ENCODE data around the gene RAB23.

RAB23 gene

GRCh38 chr6:57141451-57142177 lies 80.5 kb downstream of the RAB23 start:
- Histone ChIP-seq H3K4me2 (ENCODE audit: low read depth, low read length, poor library complexity, severe bottlenecking) (no peak overlapping the region), H3K27me3 (ENCODE audit: low read length) (no peaks in the 10 kb centered on the region)

GRCh38 chr6:57138026-57138425 lies 84.1 kb downstream of the RAB23 start:
- Histone ChIP-seq H4K20me1 (ENCODE audit: low read depth, low read length) (no peaks in the 10 kb centered on the region), H2AFZ (ENCODE audit: low read depth, low read length, severe bottlenecking) (no peak overlapping the region), H3K4me3 (ENCODE audit: insufficient read depth, low read length, poor library complexity, severe bottlenecking) (no peak overlapping the region), H3F3A (ENCODE audit: insufficient read depth) (no peaks in the 10 kb centered on the region), H3K27ac (ENCODE audit: low read depth, low read length) (no peak overlapping the region), H3K9me2 (replicated peaks; ENCODE audit: insufficient read depth, low read length) (no peaks in the 10 kb centered on the region), H3K9ac (ENCODE audit: low read length) (no peak overlapping the region), H3K27me3 (ENCODE audit: low read length) (no peaks in the 10 kb centered on the region), H3K4me2 (ENCODE audit: low read depth, low read length, poor library complexity, severe bottlenecking) (no peak overlapping the region), H3K36me3 (ENCODE audit: low read length) (peaks cover 60% of the 10 kb centered on the region), H3K9me3 (ENCODE audit: insufficient read depth, low read length) (no peaks in the 10 kb centered on the region), H3K79me2 (ENCODE audit: insufficient read depth, low read length) (no peaks in the 10 kb centered on the region)
- TF ChIP-seq EZH2phosphoT487 (conservative IDR thresholded peaks at IDR 0.05; ENCODE audit: low read length) = no peak
- TF ChIP-seq CTCF (IDR thresholded peaks at IDR 0.05; ENCODE audit: insufficient read depth, low read length, poor library complexity, severe bottlenecking) = no peak

More at GRCh38 chr6:57141451-57142177, 80.5 kb downstream of the RAB23 start:
- H4K20me1 ChIP-seq (ENCODE audit: low read depth, low read length) = no peaks in the 10 kb centered on the region
- H3K9ac ChIP-seq (ENCODE audit: low read length) = no peak overlapping the region
- no peak overlapping the region for H3K27ac ChIP-seq (ENCODE audit: low read depth, low read length)
- H3K36me3 ChIP-seq (ENCODE audit: low read length) = peaks cover 37% of the 10 kb centered on the region
- no peaks in the 10 kb centered on the region for H3K9me3 ChIP-seq (ENCODE audit: insufficient read depth, low read length)
- TF ChIP-seq CTCF (IDR thresholded peaks at IDR 0.05; ENCODE audit: insufficient read depth, low read length, poor library complexity, severe bottlenecking) (no peak), EZH2phosphoT487 (conservative IDR thresholded peaks at IDR 0.05; ENCODE audit: low read length) (no peak)
- H2AFZ ChIP-seq (ENCODE audit: low read depth, low read length, severe bottlenecking) = no peak overlapping the region
- H3K79me2 ChIP-seq (ENCODE audit: insufficient read depth, low read length) = no peaks in the 10 kb centered on the region
- no peak overlapping the region for H3K4me3 ChIP-seq (ENCODE audit: insufficient read depth, low read length, poor library complexity, severe bottlenecking)
- no peaks in the 10 kb centered on the region for H3K9me2 ChIP-seq (replicated peaks; ENCODE audit: insufficient read depth, low read length)
- no peaks in the 10 kb centered on the region for H3F3A ChIP-seq (ENCODE audit: insufficient read depth)

- Histone ChIP-seq H3K27me3 (ENCODE audit: low read length) (no peaks in the 10 kb centered on the region), H3K9me3 (ENCODE audit: insufficient read depth, low read length) (no peaks in the 10 kb centered on the region), H4K20me1 (ENCODE audit: low read depth, low read length) (no peaks in the 10 kb centered on the region), H3K9me2 (replicated peaks; ENCODE audit: insufficient read depth, low read length) (no peaks in the 10 kb centered on the region), H3K27ac (ENCODE audit: low read depth, low read length) (no peak overlapping the region), H3K4me3 (ENCODE audit: insufficient read depth, low read length, poor library complexity, severe bottlenecking) (no peak overlapping the region), H3K9ac (ENCODE audit: low read length) (no peak overlapping the region), H3K4me2 (ENCODE audit: low read depth, low read length, poor library complexity, severe bottlenecking) (no peak overlapping the region), H2AFZ (ENCODE audit: low read depth, low read length, severe bottlenecking) (no peak overlapping the region), H3F3A (ENCODE audit: insufficient read depth) (no peaks in the 10 kb centered on the region), H3K36me3 (ENCODE audit: low read length) (peaks cover 57% of the 10 kb centered on the region), H3K79me2 (ENCODE audit: insufficient read depth, low read length) (no peaks in the 10 kb centered on the region)
- TF ChIP-seq EZH2phosphoT487 (conservative IDR thresholded peaks at IDR 0.05; ENCODE audit: low read length) = no peak
These were observed 84.8 kb downstream of the RAB23 start for GRCh38 chr6:57137350-57137749.
